SH-SY5Y (cell line): ENCODE measurements around the gene CEP85.

ENCODE experiments used
- GATA2 ChIP-seq: IDR thresholded peaks from 2 replicates; pipeline ENCODE4 v1.6.1; 2011; ENCODE audit warnings: mild to moderate bottlenecking, low read depth, low read length
- GATA3 ChIP-seq: IDR thresholded peaks from 2 replicates; pipeline ENCODE4 v1.6.1; 2011; ENCODE audit warnings: low read depth, mild to moderate bottlenecking, low read length, moderate library complexity

DNA sequence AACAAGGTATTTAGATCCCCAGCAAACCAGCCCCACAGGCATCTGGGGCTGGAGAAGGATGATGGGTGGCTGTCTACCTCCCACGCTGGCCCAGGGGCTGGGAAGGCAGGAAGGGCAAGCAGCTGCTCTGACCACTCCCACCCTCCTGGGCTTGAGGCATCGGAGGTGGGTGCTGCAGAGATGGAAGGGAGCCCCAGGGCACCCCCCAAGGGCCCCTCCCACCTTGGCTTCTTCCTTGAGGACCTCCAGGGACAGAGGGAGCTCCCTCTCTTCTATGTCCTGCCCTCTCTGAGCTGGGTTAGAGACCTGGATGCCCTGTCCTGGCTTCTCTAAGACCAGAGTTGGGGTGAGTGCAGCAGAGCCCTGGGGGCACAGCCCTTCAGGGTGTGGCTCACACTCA, 86.9 kb downstream of the CEP85 start:
- TF ChIP-seq GATA2 (no peak), GATA3 (no peak)
